Mesenchymal stem cell (in vitro differentiated cells and primary cell): ENCODE measurements around the gene GPR158. TPM values are rescaled to one million over a fixed set of nuclear protein-coding genes. Genes with fewer than 3 reads are reported as not detected.

Experiments used
- DNase-seq: peaks from one replicate; pipeline ENCODE4 v3.0.0-alpha.2; 2013
- H2AFZ ChIP-seq: one replicate; pipeline ENCODE4 v1.6.1; 2013; ENCODE audit warnings: low read depth, mild to moderate bottlenecking, control low read depth, inconsistent platforms, low read length, moderate library complexity
- H2AK5ac ChIP-seq: 2 replicates; pipeline ENCODE4 v1.6.1; 2013; ENCODE audit warnings: low read length, moderate library complexity, mild to moderate bottlenecking, inconsistent platforms; ENCODE audit not compliant: severe bottlenecking
- H2BK120ac ChIP-seq: one replicate; pipeline ENCODE4 v1.6.1; 2013; ENCODE audit warnings: low read depth, mild to moderate bottlenecking, inconsistent platforms, low read length, moderate library complexity
- H2BK12ac ChIP-seq, 2 experiments: one replicate each; pipeline ENCODE4 v1.6.1; 2013; ENCODE audit warnings: inconsistent platforms in 2 of 2, low read length in 2 of 2, mild to moderate bottlenecking in 2 of 2, moderate library complexity in 2 of 2, control low read depth in 1 of 2
- H2BK15ac ChIP-seq: one replicate; pipeline ENCODE4 v1.6.1; 2013; ENCODE audit warnings: mild to moderate bottlenecking, low read depth, inconsistent platforms; ENCODE audit not compliant: poor library complexity, severe bottlenecking
- H2BK5ac ChIP-seq: 2 replicates; pipeline ENCODE4 v1.6.1; 2013; ENCODE audit warnings: low read depth, mild to moderate bottlenecking, low read length, control low read depth, inconsistent platforms; ENCODE audit not compliant: poor library complexity, severe bottlenecking
- H3K14ac ChIP-seq, 2 experiments: one replicate each; pipeline ENCODE4 v1.6.1; 2013; ENCODE audit warnings: inconsistent platforms in 2 of 2, low read length in 2 of 2, control low read depth in 1 of 2, mild to moderate bottlenecking in 1 of 2, moderate library complexity in 1 of 2
- H3K18ac ChIP-seq, 2 experiments: one replicate each; pipeline ENCODE4 v1.6.1; 2013; ENCODE audit warnings: inconsistent platforms in 2 of 2, low read length in 2 of 2, control low read depth in 1 of 2, low read depth in 1 of 2, mild to moderate bottlenecking in 1 of 2
- H3K23ac ChIP-seq, 2 experiments: one replicate each; pipeline ENCODE4 v1.6.1; 2013; ENCODE audit warnings: inconsistent platforms in 2 of 2, low read length in 2 of 2, mild to moderate bottlenecking in 2 of 2, moderate library complexity in 2 of 2, control low read depth in 1 of 2
- H3K27ac ChIP-seq: 2 replicates; pipeline ENCODE4 v1.5.1; 2013; ENCODE audit warnings: mild to moderate bottlenecking, moderate library complexity, low read length, control low read depth, inconsistent platforms; ENCODE audit not compliant: poor library complexity, severe bottlenecking
- H3K27me3 ChIP-seq, 2 experiments: 2 replicates each; pipeline versions ENCODE4 v1.6.1 to v1.7.0; 2013; ENCODE audit warnings: low read length in 2 of 2, mild to moderate bottlenecking in 2 of 2, moderate library complexity in 2 of 2, control low read depth in 1 of 2, inconsistent platforms in 1 of 2; ENCODE audit not compliant: control insufficient read depth in 1 of 2, insufficient read depth in 1 of 2
- H3K36me3 ChIP-seq, 2 experiments: 2 replicates each; pipeline versions ENCODE4 v1.6.1 to v1.7.0; 2013; ENCODE audit warnings: low read length in 2 of 2, control low read depth in 1 of 2, inconsistent platforms in 1 of 2, low read depth in 1 of 2, mild to moderate bottlenecking in 1 of 2; ENCODE audit not compliant: insufficient read depth in 2 of 2, control insufficient read depth in 1 of 2
- H3K4ac ChIP-seq, 2 experiments: one replicate each; pipeline ENCODE4 v1.6.1; 2013; ENCODE audit warnings: inconsistent platforms in 2 of 2, low read length in 2 of 2, mild to moderate bottlenecking in 2 of 2, moderate library complexity in 2 of 2, control low read depth in 1 of 2, low read depth in 1 of 2
- H3K4me1 ChIP-seq: 2 replicates; pipeline ENCODE4 v1.6.1; 2013; ENCODE audit warnings: low read depth, low read length, control low read depth; ENCODE audit not compliant: control insufficient read depth, insufficient read depth
- H3K4me2 ChIP-seq: 2 replicates; pipeline ENCODE4 v1.6.1; 2013; ENCODE audit warnings: low read length, mild to moderate bottlenecking, inconsistent platforms; ENCODE audit not compliant: poor library complexity, severe bottlenecking
- H3K4me3 ChIP-seq, 2 experiments: 2 replicates each; pipeline versions ENCODE4 v1.5.1 to v1.7.0; 2013; ENCODE audit warnings: low read length in 2 of 2, mild to moderate bottlenecking in 2 of 2, control low read depth in 1 of 2, low read depth in 1 of 2; ENCODE audit not compliant: insufficient read depth in 1 of 2
- H3K79me1 ChIP-seq: replicated peaks from 2 replicates; pipeline ENCODE4 v1.6.1; 2013; ENCODE audit warnings: mild to moderate bottlenecking, control low read depth, low read length, inconsistent platforms; ENCODE audit not compliant: poor library complexity, severe bottlenecking
- H3K9ac ChIP-seq: 2 replicates; pipeline ENCODE4 v1.7.0; 2013; ENCODE audit warnings: mild to moderate bottlenecking, low read length, moderate library complexity
- H3K9me3 ChIP-seq: 2 replicates; pipeline ENCODE4 v1.7.0; 2013; ENCODE audit warnings: mild to moderate bottlenecking, low read length; ENCODE audit not compliant: control insufficient read depth
- H4K8ac ChIP-seq: one replicate; pipeline ENCODE4 v1.6.1; 2013; ENCODE audit warnings: inconsistent platforms, mild to moderate bottlenecking, low read length, moderate library complexity
- H4K91ac ChIP-seq: one replicate; pipeline ENCODE4 v1.6.1; 2013; ENCODE audit warnings: mild to moderate bottlenecking, low read length, inconsistent platforms
- WGBS: methylation state at CpG from one replicate; pipeline ENCODE4 v1.1.7; 2013; ENCODE audit warnings: mixed read lengths; 5-methylcytosine and 5-hydroxymethylcytosine counted together
- small RNA-seq: library from polyadenylated mRNA; stranded (forward); fragments of <200 nt; extraction: miRNeasy Mini kit (QIAGEN cat#:217004); gene quantifications from one replicate; pipeline ENCODE3, GENCODE V24; 2013; ENCODE audit warnings: low read depth

The GPR158 gene

DNA sequence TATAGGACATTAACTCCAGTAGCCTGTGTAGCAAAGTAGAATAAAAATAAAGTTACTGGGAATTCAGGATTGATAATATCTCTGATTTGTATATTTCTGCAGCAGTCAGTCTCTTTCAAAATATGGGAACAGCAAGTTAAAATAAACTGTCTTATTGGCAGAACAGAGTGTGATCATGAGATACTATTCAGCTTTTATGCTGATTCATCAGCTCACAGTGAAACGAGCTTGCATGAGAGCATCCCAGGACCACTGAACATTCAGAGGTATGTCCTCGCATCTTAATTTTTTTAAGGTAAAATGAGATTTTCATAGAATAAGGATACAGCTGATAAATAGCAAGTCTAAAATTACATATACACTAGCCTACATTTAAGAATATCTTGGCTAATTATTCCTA lies 476.7 kb downstream of the GPR158 start:
- H2BK15ac ChIP-seq, result no peak overlapping the region
- H4K8ac ChIP-seq, result no peak overlapping the region
- H3K4me3 ChIP-seq, result no peak overlapping the region
- H3K9me3 ChIP-seq, result no peaks in the 10 kb centered on the region
- H3K27ac ChIP-seq, result no peak overlapping the region
- no peak for DNase-seq
- no peak overlapping the region for H2BK120ac ChIP-seq
- no peak overlapping the region for H3K4ac ChIP-seq
- no peaks in the 10 kb centered on the region for H3K36me3 ChIP-seq
- WGBS, result 20% methylated on average over 1 of the region's 2 CpGs
- no peaks in the 10 kb centered on the region for H3K4me1 ChIP-seq
- no peak overlapping the region for H2BK12ac ChIP-seq
- no peaks in the 10 kb centered on the region for H3K27me3 ChIP-seq
- no peaks in the 10 kb centered on the region for H3K79me1 ChIP-seq
- no peak overlapping the region for H2BK5ac ChIP-seq
- no peak overlapping the region for H3K9ac ChIP-seq
- H4K91ac ChIP-seq, result no peak overlapping the region
- H3K18ac ChIP-seq, result no peak overlapping the region
- no peak overlapping the region for H3K14ac ChIP-seq
- no peak overlapping the region for H3K4me2 ChIP-seq
- H3K23ac ChIP-seq, result no peak overlapping the region
- no peak overlapping the region for H2AFZ ChIP-seq
- H2AK5ac ChIP-seq, result no peak overlapping the region

Small RNA genes within 50 kb of the gene (small RNA-seq; reads per million reads assigned to genes)
- not detected for gene RN7SKP220
